Colonic mucosa (tissue), 4 donors: ENCODE data around the gene RNF144A. TPM values are rescaled to one million over a fixed set of nuclear protein-coding genes. Genes with fewer than 3 reads are reported as not detected.

Experiments
- DNase-seq: peaks from one replicate; pipeline ENCODE4 v3.0.0-alpha.2; 2020
- H3K27ac ChIP-seq: fragments of 200-600 bp; one replicate; pipeline ENCODE4 v1.8.0; 2021
- H3K27me3 ChIP-seq: fragments of 200-600 bp; one replicate; pipeline ENCODE4 v1.8.0; 2021
- H3K36me3 ChIP-seq: fragments of 200-600 bp; one replicate; pipeline ENCODE4 v1.8.0; 2021
- H3K4me1 ChIP-seq: fragments of 200-600 bp; one replicate; pipeline ENCODE4 v1.8.0; 2021; ENCODE audit warnings: mild to moderate bottlenecking
- H3K4me3 ChIP-seq: fragments of 200-600 bp; one replicate; pipeline ENCODE4 v1.8.0; 2021
- H3K9ac ChIP-seq, 2 donors: one replicate each; pipeline ENCODE4 v1.7.0; 2013; ENCODE audit warnings: control low read depth in 2 of 2, low read depth in 2 of 2, low read length in 2 of 2
- H3K9me3 ChIP-seq: fragments of 200-600 bp; one replicate; pipeline ENCODE4 v1.8.0; 2021
- intact Hi-C: fragments of 100-400 bp; cut with DNase I; formaldehyde crosslinking; loops from one replicate; pipeline ENCODE4 v1.14.1; 2022
- total RNA-seq, 2 donors: library from RNA; stranded (reverse); fragmentation: NEBNext Ultra II Directional in 1 of 2; extraction: Animal tissue kit (Norgen Biotek cat#: 25700) in 1 of 2; gene quantifications; one replicate each; pipeline ENCODE4 v1.2.1, GENCODE V29; 2021
- TF ChIP-seq, protein P1 (sequence below): fragments of 200-600 bp; IDR thresholded peaks from one replicate; pipeline ENCODE4 v1.8.0; 2022; ENCODE audit warnings: antibody characterized with exemption, mild to moderate bottlenecking
- donor health status: healthy.
- donor health status: DM: no; HTN: no; CAD: no.
- donor health status: DM: no; HTN: no; CAD: no.

The RNF144A gene
- total RNA-seq, 2 donors from 2014 or later, result 13.9 to 22.6 TPM

DNA sequence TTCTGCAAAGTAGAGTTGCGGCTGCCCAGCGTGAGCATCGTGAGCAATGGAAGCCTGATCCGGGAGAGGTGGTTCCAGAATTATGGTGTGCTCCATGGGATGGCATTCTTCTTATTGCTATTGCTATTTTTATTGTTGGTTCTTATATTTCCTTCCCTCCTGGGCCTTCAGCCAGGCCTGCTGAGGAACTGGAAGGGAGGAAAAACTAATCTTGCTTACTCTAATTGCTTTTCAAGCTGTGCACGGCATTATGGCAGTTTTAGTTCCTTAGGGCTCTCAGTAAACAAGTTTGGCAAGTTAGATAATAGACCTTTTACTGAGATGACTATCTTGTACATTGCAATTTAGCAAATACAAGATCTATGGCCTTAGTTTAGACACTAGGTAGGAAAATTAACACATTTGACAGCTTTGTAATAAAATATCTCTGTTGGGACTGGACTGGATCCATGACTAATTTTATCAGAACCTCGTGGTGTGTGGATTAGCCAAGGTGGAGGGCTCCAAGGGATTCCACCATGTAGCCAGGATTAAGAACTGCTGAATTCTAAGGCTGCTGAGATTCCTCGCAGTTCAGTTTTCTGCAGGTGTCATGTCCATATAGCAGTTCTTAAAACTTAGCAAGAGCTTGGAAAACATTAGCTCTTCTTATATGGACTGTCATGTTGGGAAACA lies 33.6 kb upstream of the RNF144A start:
- Histone ChIP-seq H3K27me3 (no peaks in the 10 kb centered on the region), H3K4me1 (no peaks in the 10 kb centered on the region), H3K27ac (no peak overlapping the region), H3K9me3 (no peaks in the 10 kb centered on the region), H3K4me3 (no peak overlapping the region), H3K9ac (no peak overlapping the region), H3K36me3 (no peaks in the 10 kb centered on the region)
- TF ChIP-seq, protein P1, sequence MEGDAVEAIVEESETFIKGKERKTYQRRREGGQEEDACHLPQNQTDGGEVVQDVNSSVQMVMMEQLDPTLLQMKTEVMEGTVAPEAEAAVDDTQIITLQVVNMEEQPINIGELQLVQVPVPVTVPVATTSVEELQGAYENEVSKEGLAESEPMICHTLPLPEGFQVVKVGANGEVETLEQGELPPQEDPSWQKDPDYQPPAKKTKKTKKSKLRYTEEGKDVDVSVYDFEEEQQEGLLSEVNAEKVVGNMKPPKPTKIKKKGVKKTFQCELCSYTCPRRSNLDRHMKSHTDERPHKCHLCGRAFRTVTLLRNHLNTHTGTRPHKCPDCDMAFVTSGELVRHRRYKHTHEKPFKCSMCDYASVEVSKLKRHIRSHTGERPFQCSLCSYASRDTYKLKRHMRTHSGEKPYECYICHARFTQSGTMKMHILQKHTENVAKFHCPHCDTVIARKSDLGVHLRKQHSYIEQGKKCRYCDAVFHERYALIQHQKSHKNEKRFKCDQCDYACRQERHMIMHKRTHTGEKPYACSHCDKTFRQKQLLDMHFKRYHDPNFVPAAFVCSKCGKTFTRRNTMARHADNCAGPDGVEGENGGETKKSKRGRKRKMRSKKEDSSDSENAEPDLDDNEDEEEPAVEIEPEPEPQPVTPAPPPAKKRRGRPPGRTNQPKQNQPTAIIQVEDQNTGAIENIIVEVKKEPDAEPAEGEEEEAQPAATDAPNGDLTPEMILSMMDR, result no peak
- intact Hi-C loops, result no loop called here
- no peak for DNase-seq

GRCh38 chr2:6885551-6885950 lies 31.7 kb upstream of the RNF144A start:
- H3K27ac ChIP-seq, result no peak overlapping the region
- H3K27me3 ChIP-seq, result no peaks in the 10 kb centered on the region
- no peaks in the 10 kb centered on the region for H3K36me3 ChIP-seq
- intact Hi-C loops, result no loop called here
- H3K4me3 ChIP-seq, result no peak overlapping the region
- no peak for DNase-seq
- TF ChIP-seq, protein P1, result no peak
- H3K9ac ChIP-seq, result no peak overlapping the region
- H3K9me3 ChIP-seq, result no peaks in the 10 kb centered on the region
- no peaks in the 10 kb centered on the region for H3K4me1 ChIP-seq

DNA sequence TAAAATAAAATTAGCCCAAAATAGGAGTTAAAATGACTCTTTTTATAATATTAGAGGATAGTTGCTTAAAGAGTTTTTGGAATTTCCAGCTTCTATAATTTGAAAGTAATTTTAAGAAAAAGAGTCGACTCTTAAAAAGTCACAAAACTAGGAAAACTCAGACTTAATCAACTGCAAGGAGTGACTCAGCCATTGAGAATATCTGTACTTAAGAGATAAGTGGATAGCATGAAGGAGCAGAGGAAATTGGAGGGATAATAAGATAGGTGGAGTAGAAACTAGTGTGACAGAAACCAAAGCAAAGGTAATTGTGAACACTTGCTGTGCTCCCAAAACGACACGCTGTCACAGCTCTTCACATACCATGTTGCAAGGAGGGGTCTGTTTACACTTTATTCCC lies 31.2 kb upstream of the RNF144A start:
- Histone ChIP-seq H3K4me3 (no peak overlapping the region), H3K4me1 (no peaks in the 10 kb centered on the region), H3K27ac (no peak overlapping the region), H3K36me3 (no peaks in the 10 kb centered on the region), H3K9me3 (no peaks in the 10 kb centered on the region), H3K9ac (no peak overlapping the region), H3K27me3 (no peaks in the 10 kb centered on the region)
- TF ChIP-seq, protein P1, result no peak
- no peak for DNase-seq
- intact Hi-C loops, result no loop called here

- Histone ChIP-seq H3K4me1 (no peaks in the 10 kb centered on the region), H3K27me3 (no peaks in the 10 kb centered on the region), H3K4me3 (no peak overlapping the region), H3K9me3 (no peaks in the 10 kb centered on the region), H3K27ac (no peak overlapping the region), H3K36me3 (no peaks in the 10 kb centered on the region), H3K9ac (no peak overlapping the region)
- no peak for DNase-seq
- intact Hi-C loops, result no loop called here
- TF ChIP-seq, protein P1, result no peak
Observed at GRCh38 chr2:6887751-6888192, 29.4 kb upstream of the RNF144A start.

GRCh38 chr2:6888724-6889123 lies 28.5 kb upstream of the RNF144A start:
- Histone ChIP-seq H3K27me3 (no peaks in the 10 kb centered on the region), H3K4me3 (no peak overlapping the region), H3K4me1 (no peaks in the 10 kb centered on the region), H3K9ac (no peak overlapping the region), H3K27ac (no peak overlapping the region), H3K9me3 (no peaks in the 10 kb centered on the region), H3K36me3 (no peaks in the 10 kb centered on the region)
- TF ChIP-seq, protein P1, result no peak
- intact Hi-C loops, result no loop called here
- DNase-seq, result no peak
